Bone marrow (tissue), 2 donors: Measurements from ENCODE around the gene BOK.
A peak's percentile ranks its signal among the peaks of the same experiment; 100 is the strongest.

Experiments used
- DNase-seq, 2 donors: peaks; one replicate each; lab custom pipeline; 2025; lab: John Stamatoyannopoulos, UW

Gene BOK

GRCh38 chr2:241538838-241539615 is 19.5 kb upstream of the BOK start:
- DNase-seq, result no peak

GRCh38 chr2:241539616-241540374 is 18.8 kb upstream of the BOK start:
- DNase-seq, result no peak

GRCh38 chr2:241540401-241540770 is 18.2 kb upstream of the BOK start:
- DNase-seq, result no peak

- DNase-seq, result peak in 1 of 2 donors; percentile 29
Observed at GRCh38 chr2:241540771-241541561, 17.6 kb upstream of the BOK start.

- DNase-seq, result no peak
Observed at GRCh38 chr2:241541564-241542277, 16.8 kb upstream of the BOK start.

GRCh38 chr2:241542278-241542605 is 16.3 kb upstream of the BOK start:
- no peak for DNase-seq

GRCh38 chr2:241545106-241545505 is 13.4 kb upstream of the BOK start:
- no peak for DNase-seq

GRCh38 chr2:241545523-241546473 is 12.7 kb upstream of the BOK start:
- DNase-seq, result no peak

GRCh38 chr2:241546771-241547498 is 11.6 kb upstream of the BOK start:
- DNase-seq, result no peak

GRCh38 chr2:241547781-241548450 is 10.6 kb upstream of the BOK start:
- no peak for DNase-seq

GRCh38 chr2:241548451-241548835 is 10.1 kb upstream of the BOK start:
- no peak for DNase-seq

- no peak for DNase-seq
Observed at GRCh38 chr2:241550616-241551580, 7.6 kb upstream of the BOK start.

GRCh38 chr2:241551599-241551997 is 6.9 kb upstream of the BOK start:
- DNase-seq, result no peak

GRCh38 chr2:241551998-241552737 is 6.4 kb upstream of the BOK start:
- no peak for DNase-seq

GRCh38 chr2:241553512-241553830 is 5.1 kb upstream of the BOK start:
- DNase-seq, result no peak

- no peak for DNase-seq
Observed at GRCh38 chr2:241553981-241554380, 4.6 kb upstream of the BOK start.

- DNase-seq, result no peak
Observed at GRCh38 chr2:241554610-241555322, 3.8 kb upstream of the BOK start.
